Measurements from ENCODE around the gene CKMT1A.
"Not testable (repeated sequence)": the region's sequence is repeated elsewhere in the genome, so short reads cannot be mapped to it uniquely, and the experiment has no call there.

DNA sequence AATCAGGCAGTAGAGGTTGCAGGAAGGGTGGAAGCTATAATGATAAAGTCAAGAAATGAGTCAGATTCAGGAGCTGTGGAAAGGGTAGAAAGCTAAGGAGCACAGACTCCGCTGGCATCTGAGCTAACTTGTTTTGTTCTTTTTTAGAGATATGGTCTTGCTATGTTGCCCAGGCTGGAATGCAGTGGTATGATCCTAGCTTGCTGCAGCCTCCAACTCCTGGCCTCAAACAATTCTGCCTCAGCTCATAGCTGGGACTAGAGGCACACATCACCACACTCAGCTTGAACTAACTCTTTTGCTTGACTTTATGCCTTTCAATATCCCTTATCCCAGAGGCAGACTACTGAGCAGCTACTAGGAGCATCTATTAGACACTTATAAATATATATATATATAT is 32.6 kb downstream of the CKMT1A start:
- not testable (repeated sequence) for TF ChIP-seq EZH2 (IDR thresholded peaks at IDR 0.05; ENCODE audit: borderline replicate concordance, low read depth, low read length, severe bottlenecking)
- TF ChIP-seq, protein P1, sequence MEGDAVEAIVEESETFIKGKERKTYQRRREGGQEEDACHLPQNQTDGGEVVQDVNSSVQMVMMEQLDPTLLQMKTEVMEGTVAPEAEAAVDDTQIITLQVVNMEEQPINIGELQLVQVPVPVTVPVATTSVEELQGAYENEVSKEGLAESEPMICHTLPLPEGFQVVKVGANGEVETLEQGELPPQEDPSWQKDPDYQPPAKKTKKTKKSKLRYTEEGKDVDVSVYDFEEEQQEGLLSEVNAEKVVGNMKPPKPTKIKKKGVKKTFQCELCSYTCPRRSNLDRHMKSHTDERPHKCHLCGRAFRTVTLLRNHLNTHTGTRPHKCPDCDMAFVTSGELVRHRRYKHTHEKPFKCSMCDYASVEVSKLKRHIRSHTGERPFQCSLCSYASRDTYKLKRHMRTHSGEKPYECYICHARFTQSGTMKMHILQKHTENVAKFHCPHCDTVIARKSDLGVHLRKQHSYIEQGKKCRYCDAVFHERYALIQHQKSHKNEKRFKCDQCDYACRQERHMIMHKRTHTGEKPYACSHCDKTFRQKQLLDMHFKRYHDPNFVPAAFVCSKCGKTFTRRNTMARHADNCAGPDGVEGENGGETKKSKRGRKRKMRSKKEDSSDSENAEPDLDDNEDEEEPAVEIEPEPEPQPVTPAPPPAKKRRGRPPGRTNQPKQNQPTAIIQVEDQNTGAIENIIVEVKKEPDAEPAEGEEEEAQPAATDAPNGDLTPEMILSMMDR (IDR thresholded peaks at IDR 0.05; ENCODE audit: borderline replicate concordance, extremely low read depth, low read length, poor library complexity, severe bottlenecking): not testable (repeated sequence)

Data from DND-41 (cell line).